ENCODE data around the gene FBXL7. TPM values are rescaled to one million over a fixed set of nuclear protein-coding genes. Genes with fewer than 3 reads are reported as not detected.

Gene FBXL7
- total and polyA plus RNA-seq, 7 experiments from 2014 or later = not detected

GRCh38 chr5:15728811-15729210 is 228.8 kb downstream of the FBXL7 start:
- Histone ChIP-seq H3K27me3 (ENCODE audit: control insufficient read depth in 2 of 2, insufficient read depth in 2 of 2, low read length in 2 of 2) (no peaks in the 10 kb centered on the region), H3K9me3 (ENCODE audit: control insufficient read depth in 2 of 3, low read length in 3 of 3) (no peaks in the 10 kb centered on the region), H3K4me3 (ENCODE audit: low read length) (no peak overlapping the region), H3K4me1 (ENCODE audit: control insufficient read depth in 2 of 2, insufficient read depth in 2 of 2, low read length in 2 of 2) (no peaks in the 10 kb centered on the region), H3K27ac (ENCODE audit: low read depth, low read length) (no peak overlapping the region), H3K36me3 (ENCODE audit: control insufficient read depth in 2 of 3, insufficient read depth in 3 of 3, low read length in 3 of 3) (no peaks in the 10 kb centered on the region)
- CTCF ChIA-PET = no interaction called here
- peaks cover 2 to 38% (median 16%) of the 10 kb centered on the region in 11 donors for H3K9me3 Mint-ChIP-seq
- H3K4me3 Mint-ChIP-seq = no peak overlapping the region
- H3K27me3 Mint-ChIP-seq = no peaks in the 10 kb centered on the region
- intact Hi-C loops (cut with micrococcal nuclease) = no loop called here
- H3K27ac Mint-ChIP-seq = no peak overlapping the region
- POLR2A ChIA-PET = no interaction called here
- no peak for ATAC-seq
- no peaks in the 10 kb centered on the region for H3K4me1 Mint-ChIP-seq
- H3K36me3 Mint-ChIP-seq = peaks cover 0 to 7% (median 0%) of the 10 kb centered on the region in 5 donors
- DNase-seq = no peak

- H3K9me3 Mint-ChIP-seq = peaks cover 3 to 40% (median 15%) of the 10 kb centered on the region in 11 donors
Measured at GRCh38 chr5:15731699-15732098, 231.7 kb downstream of the FBXL7 start.

GRCh38 chr5:15734058-15734457 is 234.1 kb downstream of the FBXL7 start:
- ChIA-PET CTCF (no interaction called here), POLR2A (no interaction called here)
- no peaks in the 10 kb centered on the region for H3K9me3 ChIP-seq (ENCODE audit: control insufficient read depth in 2 of 3, low read length in 3 of 3)
- Mint-ChIP-seq H3K9me3 (peaks cover 0 to 29% (median 10%) of the 10 kb centered on the region in 11 donors), H3K4me3 (no peak overlapping the region), H3K4me1 (no peaks in the 10 kb centered on the region), H3K27me3 (peaks cover 0 to 4% (median 0%) of the 10 kb centered on the region in 5 donors), H3K36me3 (peaks cover 0 to 7% (median 0%) of the 10 kb centered on the region in 5 donors), H3K27ac (no peak overlapping the region)
- H3K27me3 ChIP-seq (ENCODE audit: control insufficient read depth in 2 of 2, insufficient read depth in 2 of 2, low read length in 2 of 2) = no peaks in the 10 kb centered on the region
- no peaks in the 10 kb centered on the region for H3K4me1 ChIP-seq (ENCODE audit: control insufficient read depth in 2 of 2, insufficient read depth in 2 of 2, low read length in 2 of 2)
- H3K36me3 ChIP-seq (ENCODE audit: control insufficient read depth in 2 of 3, insufficient read depth in 3 of 3, low read length in 3 of 3) = no peaks in the 10 kb centered on the region
- no peak overlapping the region for H3K27ac ChIP-seq (ENCODE audit: low read depth, low read length)
- H3K4me3 ChIP-seq (ENCODE audit: low read length) = no peak overlapping the region
- no peak for DNase-seq
- intact Hi-C loops (cut with micrococcal nuclease) = no loop called here
- ATAC-seq = no peak

More at GRCh38 chr5:15731699-15732098, 231.7 kb downstream of the FBXL7 start:
- Histone ChIP-seq H3K27me3 (ENCODE audit: control insufficient read depth in 2 of 2, insufficient read depth in 2 of 2, low read length in 2 of 2) (no peaks in the 10 kb centered on the region), H3K27ac (ENCODE audit: low read depth, low read length) (no peak overlapping the region), H3K4me1 (ENCODE audit: control insufficient read depth in 2 of 2, insufficient read depth in 2 of 2, low read length in 2 of 2) (no peaks in the 10 kb centered on the region), H3K4me3 (ENCODE audit: low read length) (no peak overlapping the region), H3K9me3 (ENCODE audit: control insufficient read depth in 2 of 3, low read length in 3 of 3) (no peaks in the 10 kb centered on the region), H3K36me3 (ENCODE audit: control insufficient read depth in 2 of 3, insufficient read depth in 3 of 3, low read length in 3 of 3) (no peaks in the 10 kb centered on the region)
- H3K36me3 Mint-ChIP-seq = peaks cover 0 to 10% (median 0%) of the 10 kb centered on the region in 5 donors
- POLR2A ChIA-PET = no interaction called here
- intact Hi-C loops (cut with micrococcal nuclease) = no loop called here
- peaks cover 0 to 4% (median 0%) of the 10 kb centered on the region in 5 donors for H3K27me3 Mint-ChIP-seq
- no peak overlapping the region for H3K4me3 Mint-ChIP-seq
- H3K27ac Mint-ChIP-seq = no peak overlapping the region
- DNase-seq = no peak
- CTCF ChIA-PET = no interaction called here
- ATAC-seq = no peak
- H3K4me1 Mint-ChIP-seq = no peaks in the 10 kb centered on the region

GRCh38 chr5:15737036-15737821 is 237.2 kb downstream of the FBXL7 start:
- ChIA-PET CTCF (no interaction called here), POLR2A (no interaction called here)
- Mint-ChIP-seq H3K36me3 (peaks cover 0 to 4% (median 0%) of the 10 kb centered on the region in 5 donors), H3K4me1 (no peaks in the 10 kb centered on the region), H3K27me3 (peaks cover 0 to 4% (median 0%) of the 10 kb centered on the region in 5 donors), H3K4me3 (no peak overlapping the region), H3K27ac (no peak overlapping the region), H3K9me3 (peaks cover 0 to 25% (median 9%) of the 10 kb centered on the region in 11 donors)
- H3K36me3 ChIP-seq (ENCODE audit: control insufficient read depth in 2 of 3, insufficient read depth in 3 of 3, low read length in 3 of 3) = no peaks in the 10 kb centered on the region
- intact Hi-C loops (cut with micrococcal nuclease) = no loop called here
- DNase-seq = no peak
- no peaks in the 10 kb centered on the region for H3K27me3 ChIP-seq (ENCODE audit: control insufficient read depth in 2 of 2, insufficient read depth in 2 of 2, low read length in 2 of 2)
- no peak overlapping the region for H3K27ac ChIP-seq (ENCODE audit: low read depth, low read length)
- H3K4me1 ChIP-seq (ENCODE audit: control insufficient read depth in 2 of 2, insufficient read depth in 2 of 2, low read length in 2 of 2) = no peaks in the 10 kb centered on the region
- ATAC-seq = no peak
- no peak overlapping the region for H3K4me3 ChIP-seq (ENCODE audit: low read length)
- H3K9me3 ChIP-seq (ENCODE audit: control insufficient read depth in 2 of 3, low read length in 3 of 3) = no peaks in the 10 kb centered on the region

- no peak overlapping the region for H3K4me3 Mint-ChIP-seq
- intact Hi-C loops (cut with micrococcal nuclease) = no loop called here
- Histone ChIP-seq H3K4me3 (ENCODE audit: low read length) (no peak overlapping the region), H3K36me3 (ENCODE audit: control insufficient read depth in 2 of 3, insufficient read depth in 3 of 3, low read length in 3 of 3) (no peaks in the 10 kb centered on the region), H3K9me3 (ENCODE audit: control insufficient read depth in 2 of 3, low read length in 3 of 3) (no peaks in the 10 kb centered on the region), H3K4me1 (ENCODE audit: control insufficient read depth in 2 of 2, insufficient read depth in 2 of 2, low read length in 2 of 2) (no peaks in the 10 kb centered on the region), H3K27me3 (ENCODE audit: control insufficient read depth in 2 of 2, insufficient read depth in 2 of 2, low read length in 2 of 2) (no peaks in the 10 kb centered on the region), H3K27ac (ENCODE audit: low read depth, low read length) (no peak overlapping the region)
- ChIA-PET CTCF (no interaction called here), POLR2A (interaction anchor here (0.7 kb wide), 1 partner anchor 60 kb away, joined by 3 read pairs; no protein-coding TSS in a partner anchor)
- H3K36me3 Mint-ChIP-seq = peaks cover 0 to 4% (median 0%) of the 10 kb centered on the region in 5 donors
- H3K27ac Mint-ChIP-seq = no peak overlapping the region
- DNase-seq (no peak), ATAC-seq (no peak)
- H3K4me1 Mint-ChIP-seq = no peaks in the 10 kb centered on the region
- H3K9me3 Mint-ChIP-seq = peaks cover 2 to 25% (median 10%) of the 10 kb centered on the region in 11 donors
- H3K27me3 Mint-ChIP-seq = peaks cover 0 to 4% (median 0%) of the 10 kb centered on the region in 5 donors
Measured at GRCh38 chr5:15737871-15738664, 238.1 kb downstream of the FBXL7 start.

GRCh38 chr5:15740383-15740782 is 240.4 kb downstream of the FBXL7 start:
- Mint-ChIP-seq H3K9me3 (peaks cover 2 to 20% (median 14%) of the 10 kb centered on the region in 11 donors), H3K4me1 (no peaks in the 10 kb centered on the region), H3K4me3 (no peak overlapping the region), H3K27ac (no peak overlapping the region), H3K36me3 (peaks cover 0 to 7% (median 0%) of the 10 kb centered on the region in 5 donors), H3K27me3 (no peaks in the 10 kb centered on the region)
- POLR2A ChIA-PET = no interaction called here
- no peak overlapping the region for H3K27ac ChIP-seq (ENCODE audit: low read depth, low read length)
- no peaks in the 10 kb centered on the region for H3K36me3 ChIP-seq (ENCODE audit: control insufficient read depth in 2 of 3, insufficient read depth in 3 of 3, low read length in 3 of 3)
- H3K9me3 ChIP-seq (ENCODE audit: control insufficient read depth in 2 of 3, low read length in 3 of 3) = no peaks in the 10 kb centered on the region
- no peaks in the 10 kb centered on the region for H3K27me3 ChIP-seq (ENCODE audit: control insufficient read depth in 2 of 2, insufficient read depth in 2 of 2, low read length in 2 of 2)
- H3K4me1 ChIP-seq (ENCODE audit: control insufficient read depth in 2 of 2, insufficient read depth in 2 of 2, low read length in 2 of 2) = no peaks in the 10 kb centered on the region
- CTCF ChIA-PET = no interaction called here
- ATAC-seq = no peak
- H3K4me3 ChIP-seq (ENCODE audit: low read length) = no peak overlapping the region
- intact Hi-C loops (cut with micrococcal nuclease) = no loop called here
- DNase-seq = no peak

Measured in naive thymus-derived CD4-positive, alpha-beta T cell (primary cell).